Activated gamma-delta T cell (primary cell): ENCODE measurements around the gene FPR2.
"Not testable (repeated sequence)": the region's sequence is repeated elsewhere in the genome, so short reads cannot be mapped to it uniquely, and the experiment has no call there.

ENCODE experiments used
- DNase-seq: peaks from one replicate; lab custom pipeline; 2025; lab: John Stamatoyannopoulos, UW
- total RNA-seq, 2 donors: gene quantifications; one replicate each; lab custom pipeline; 2026; lab: John Stamatoyannopoulos, UW

The FPR2 gene, protein sequence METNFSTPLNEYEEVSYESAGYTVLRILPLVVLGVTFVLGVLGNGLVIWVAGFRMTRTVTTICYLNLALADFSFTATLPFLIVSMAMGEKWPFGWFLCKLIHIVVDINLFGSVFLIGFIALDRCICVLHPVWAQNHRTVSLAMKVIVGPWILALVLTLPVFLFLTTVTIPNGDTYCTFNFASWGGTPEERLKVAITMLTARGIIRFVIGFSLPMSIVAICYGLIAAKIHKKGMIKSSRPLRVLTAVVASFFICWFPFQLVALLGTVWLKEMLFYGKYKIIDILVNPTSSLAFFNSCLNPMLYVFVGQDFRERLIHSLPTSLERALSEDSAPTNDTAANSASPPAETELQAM
- total RNA-seq: 0 to 0.04 reads per million in 2 donors

DNA sequence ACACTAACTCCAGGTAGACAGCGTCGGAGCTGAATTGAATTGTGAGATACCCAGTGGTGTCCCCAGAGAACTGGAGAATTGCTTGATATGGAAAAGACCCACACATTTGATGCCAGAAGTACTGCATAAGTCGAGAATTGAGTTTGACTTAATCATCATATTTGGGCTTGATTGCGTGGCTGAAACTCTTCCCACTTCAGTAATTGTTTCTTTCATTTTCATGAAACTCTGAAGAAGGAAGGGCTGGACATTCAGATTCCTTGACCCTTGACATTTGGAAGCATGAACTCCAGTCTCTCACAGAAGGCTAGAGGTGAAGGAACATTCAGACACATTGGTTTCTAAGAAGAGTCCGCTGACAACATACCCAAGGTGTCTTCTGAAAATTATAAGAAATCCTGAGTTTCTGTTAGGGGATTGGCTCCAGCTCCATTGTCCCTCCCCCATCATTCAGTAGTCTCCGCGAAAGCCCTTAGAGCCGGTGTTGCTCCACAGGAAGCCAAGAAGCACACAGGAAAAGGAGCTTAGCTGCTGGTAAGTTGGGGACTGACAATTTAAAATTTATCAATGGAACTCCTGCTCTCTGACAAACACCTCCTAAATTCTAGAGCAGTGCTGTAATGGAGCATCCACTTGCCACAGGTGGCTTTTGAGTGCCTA is at the start of gene FPR2:
Gene FPR2, plus strand, starts transcription at position 484 of the 660 bp plus-strand sequence. CDS start 7,479 bp downstream, outside the sequence.
- no peak for DNase-seq

- no peak for DNase-seq
These were observed 49.3 kb upstream of the FPR2 start for GRCh38 chr19:51711702-51712101.

- no peak for DNase-seq
These were observed 48.4 kb upstream of the FPR2 start for GRCh38 chr19:51712461-51713081.

DNA sequence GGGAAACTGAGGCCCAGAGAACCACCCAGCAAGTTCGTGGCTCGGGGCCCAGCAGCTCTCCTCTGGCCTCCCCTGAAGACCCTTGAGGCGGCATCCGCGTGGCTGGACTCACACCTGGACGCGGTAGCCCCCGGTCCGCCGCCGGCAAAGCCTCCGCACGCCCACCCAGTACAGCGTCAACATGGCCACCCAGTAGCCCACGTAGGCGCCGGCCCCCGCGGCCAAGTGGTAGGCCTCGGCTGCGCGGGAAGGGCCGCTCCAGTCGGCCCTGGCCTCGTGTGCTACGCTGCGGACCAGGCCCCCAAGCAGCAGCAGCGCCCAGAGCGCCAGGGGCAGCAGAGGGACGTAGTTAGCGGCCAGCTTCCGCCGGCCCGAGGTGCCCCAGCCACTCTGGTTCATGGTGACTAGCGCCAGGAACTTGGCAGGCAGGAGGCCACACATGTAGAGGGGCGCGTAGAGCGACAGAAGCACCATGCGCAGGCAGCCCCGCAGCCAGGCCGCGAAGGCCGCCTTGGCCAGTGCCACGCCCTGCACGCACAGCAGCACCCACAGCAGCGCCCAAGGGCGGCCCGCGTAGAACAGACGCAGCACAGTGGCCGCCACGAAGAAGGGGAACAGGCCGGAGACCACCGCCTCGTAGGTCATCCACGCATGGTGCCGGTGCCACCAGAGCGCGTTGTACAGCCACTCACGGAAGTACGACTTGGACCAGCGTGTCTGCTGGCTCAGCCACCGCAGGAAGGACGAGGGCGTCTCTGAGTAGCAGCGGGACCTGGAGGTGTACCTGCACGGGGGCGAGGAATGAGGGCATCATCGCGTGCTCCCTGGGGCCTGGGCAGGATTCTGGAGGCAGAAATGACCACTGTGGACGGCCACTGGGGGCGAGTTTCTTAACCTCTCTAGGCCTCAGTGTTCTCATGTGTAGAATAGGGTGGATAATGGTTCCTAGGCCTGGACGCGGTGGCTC is 47.4 kb upstream of the FPR2 start:
- no peak for DNase-seq

GRCh38 chr19:51714848-51715247 is 46.1 kb upstream of the FPR2 start:
- no peak for DNase-seq

GRCh38 chr19:51715850-51716249 is 45.1 kb upstream of the FPR2 start:
- DNase-seq: no peak

DNA sequence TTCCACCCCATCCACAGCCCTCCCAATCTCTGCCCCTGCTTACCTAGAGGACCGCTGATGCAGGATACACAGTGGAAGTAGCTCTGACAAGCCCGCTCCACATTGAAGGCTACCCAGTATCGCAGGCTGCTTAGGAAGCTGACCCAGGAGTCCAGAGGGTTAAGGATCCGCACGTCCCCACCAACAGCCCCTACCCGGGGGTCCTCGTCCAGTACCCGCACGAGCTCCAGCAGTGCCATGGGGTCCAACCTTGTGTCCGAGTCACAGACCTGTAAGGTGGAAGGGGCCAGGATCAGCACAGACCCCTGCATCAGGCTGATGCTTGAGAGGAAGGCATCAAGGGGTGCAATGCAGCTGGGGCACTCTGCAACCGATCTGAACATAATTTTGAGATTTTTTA is 44.1 kb upstream of the FPR2 start:
- DNase-seq: no peak

GRCh38 chr19:51719251-51719988 is 41.6 kb upstream of the FPR2 start:
- DNase-seq: no peak

DNA sequence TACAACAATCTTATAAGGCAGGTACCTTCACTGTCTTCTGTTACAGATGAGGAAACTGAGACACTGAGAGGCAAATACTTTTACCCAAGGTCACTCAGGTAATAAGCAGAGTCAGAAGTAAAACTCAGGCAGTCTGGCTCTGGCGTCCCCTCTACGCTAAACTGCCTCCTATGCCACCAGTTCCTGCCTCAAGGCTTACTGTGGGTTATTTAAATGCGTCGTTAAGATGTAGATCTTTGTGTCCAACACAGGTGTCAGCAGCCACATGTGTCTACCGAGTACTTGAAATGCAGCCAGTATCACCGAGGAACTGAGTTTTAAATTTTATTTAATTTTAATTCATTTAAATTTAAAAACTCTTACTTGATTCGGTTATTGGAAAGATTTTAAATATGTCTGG is 39.1 kb upstream of the FPR2 start:
- no peak for DNase-seq

DNA sequence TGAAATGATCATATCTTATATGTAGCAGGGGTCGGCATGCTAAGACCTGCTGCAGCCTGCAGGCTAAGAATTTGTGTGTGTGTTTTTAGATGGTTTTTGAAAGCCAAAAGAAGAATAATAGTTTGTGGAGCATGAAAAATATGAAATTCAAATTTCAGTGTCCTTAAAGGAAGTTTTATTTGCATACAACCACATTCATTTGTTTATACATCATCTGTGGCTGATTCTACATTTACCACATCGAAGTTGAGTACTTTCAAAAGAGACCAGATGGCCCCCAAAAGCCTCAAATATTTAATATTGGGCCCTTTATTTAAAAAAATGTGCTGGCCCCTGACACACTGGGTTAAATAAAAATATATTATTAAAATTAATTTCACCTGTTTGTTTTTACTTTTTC is 38.5 kb upstream of the FPR2 start:
- no peak for DNase-seq

GRCh38 chr19:51724543-51724942 is 36.4 kb upstream of the FPR2 start:
- no peak for DNase-seq

DNA sequence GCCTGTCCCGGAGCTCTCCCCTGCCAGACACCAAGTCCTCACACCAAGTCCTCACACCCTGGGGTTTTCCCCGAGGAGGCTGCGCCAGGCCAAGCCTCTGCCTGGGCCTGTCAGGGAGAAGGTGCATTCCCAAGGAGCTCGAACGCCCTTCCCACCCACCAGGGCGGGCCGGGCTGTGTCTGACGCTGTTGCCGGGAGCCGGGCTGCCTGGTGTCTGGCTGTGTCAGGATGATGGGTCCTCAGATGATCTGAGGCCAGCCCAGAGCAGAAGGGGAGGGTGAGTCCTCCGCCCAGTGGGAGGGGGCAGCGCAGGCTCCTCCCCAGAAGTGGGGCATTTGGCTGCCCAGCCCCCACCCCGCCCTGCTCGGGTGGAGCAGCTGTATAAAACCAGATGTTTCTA is 34.9 kb upstream of the FPR2 start:
- DNase-seq: no peak

- no peak for DNase-seq
These were observed 33.6 kb upstream of the FPR2 start for GRCh38 chr19:51727349-51727880.

DNA sequence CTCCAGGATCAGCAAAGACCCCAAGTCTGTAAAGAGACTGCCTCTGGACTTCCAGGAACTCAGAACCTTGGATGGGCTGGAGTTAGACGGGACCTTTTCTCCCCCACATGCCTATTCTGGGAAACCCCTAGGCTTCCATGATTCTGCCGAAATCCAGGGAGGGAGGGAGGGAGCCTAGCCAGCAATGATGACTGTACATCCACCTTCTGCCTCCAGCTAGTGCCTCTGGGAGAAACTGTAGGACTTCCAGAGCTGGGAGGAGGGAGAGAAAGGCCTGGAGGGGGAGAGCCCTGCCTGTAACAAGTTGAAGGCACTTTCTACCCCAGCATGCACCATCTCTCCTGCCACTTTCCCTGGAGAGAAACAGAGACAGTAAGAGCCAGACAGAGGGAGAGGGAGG is 31.2 kb upstream of the FPR2 start:
- no peak for DNase-seq

DNA sequence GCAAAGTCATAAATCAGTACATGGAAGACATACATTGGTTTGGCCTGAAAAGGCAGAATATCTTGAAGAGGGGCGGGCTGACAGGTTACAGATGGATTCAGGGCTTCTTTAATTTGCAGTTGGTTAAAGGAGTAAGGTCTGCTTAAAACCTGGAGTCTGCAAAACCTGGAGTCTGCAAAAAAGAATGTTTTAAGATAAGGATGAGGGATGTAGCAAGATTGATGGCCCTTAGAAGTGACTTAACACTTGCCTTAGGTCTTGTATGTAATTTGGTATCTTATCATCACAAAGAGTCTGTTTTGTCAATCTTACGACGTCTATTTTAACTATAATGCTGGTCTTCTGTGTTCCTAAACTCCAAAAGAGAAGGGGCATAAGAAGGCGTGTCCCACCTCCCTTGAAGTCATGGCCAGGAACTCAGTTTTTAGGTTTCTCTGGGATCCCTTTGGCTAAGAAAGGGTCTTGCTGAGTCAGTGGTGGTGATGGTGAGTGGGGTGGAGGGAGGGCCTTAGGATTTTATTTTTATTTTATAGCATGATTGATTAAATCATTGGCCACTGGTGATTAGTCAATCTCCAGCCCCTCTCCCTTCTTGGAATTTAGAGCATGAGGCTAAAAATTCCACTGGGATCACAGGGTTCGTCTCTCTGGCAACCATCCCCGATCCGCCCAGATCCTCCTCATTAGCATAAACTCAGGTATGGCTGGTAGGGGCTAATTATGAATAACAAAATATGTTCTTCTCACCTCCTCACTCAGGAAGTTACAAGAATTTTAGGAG is 27.0 kb upstream of the FPR2 start:
- no peak for DNase-seq

- no peak for DNase-seq
These were observed 25.1 kb upstream of the FPR2 start for GRCh38 chr19:51735759-51736449.

DNA sequence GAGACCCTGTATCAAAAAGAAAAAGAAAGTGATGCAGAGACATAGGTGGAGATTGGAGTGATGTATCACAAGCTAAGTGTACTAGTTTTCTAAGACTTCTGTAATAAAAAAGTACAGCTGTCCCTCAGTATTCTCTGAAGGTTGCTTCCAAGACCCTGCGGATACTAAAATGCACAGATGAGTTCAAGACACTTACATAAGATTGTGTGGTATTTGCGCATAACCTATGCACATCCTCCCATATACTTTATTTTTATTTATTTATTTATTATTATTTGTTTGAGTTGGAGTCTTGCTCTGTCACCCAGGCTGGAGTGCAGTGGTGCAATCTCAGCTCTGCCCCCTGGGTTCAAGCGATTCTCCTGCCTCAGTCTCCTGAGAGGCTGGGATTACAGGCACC is 23.6 kb upstream of the FPR2 start:
- no peak for DNase-seq

DNA sequence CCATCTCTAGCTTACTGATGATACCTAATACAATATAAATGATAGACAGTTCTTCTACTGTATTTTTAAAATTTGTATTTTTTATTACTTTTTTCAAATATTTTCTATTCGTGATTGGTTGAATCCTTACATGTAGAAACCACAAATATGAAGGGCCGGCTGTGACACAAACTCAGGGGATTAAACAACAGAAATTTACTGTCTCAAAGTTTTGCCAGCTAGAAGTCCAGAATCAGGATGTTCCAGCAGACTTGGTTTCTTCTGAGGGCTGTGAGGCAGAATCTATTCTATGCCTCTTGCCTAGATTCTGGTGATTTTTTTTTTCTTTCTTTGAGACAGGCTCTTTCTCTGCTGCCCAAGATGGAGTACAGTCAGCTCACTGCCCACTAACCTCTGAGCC is 23.1 kb upstream of the FPR2 start:
- DNase-seq: no peak

GRCh38 chr19:51738523-51738922 is 22.5 kb upstream of the FPR2 start:
- DNase-seq: not testable (repeated sequence)
